Activated CD4-positive, alpha-beta T cell treated with anti-CD3 and anti-CD28 coated beads for 24 hours (primary cell): ENCODE results near the gene DSCAM.

Source experiments
- DNase-seq, 2 donors: peaks; one replicate each; pipeline ENCODE4 v3.0.0-alpha.2; 2020; ENCODE audit warnings: low read depth in 2 of 2

The DSCAM gene

GRCh38 chr21:40662889-40663288, 184.1 kb downstream of the DSCAM start:
- no peak for DNase-seq

- DNase-seq: no peak
Observed at GRCh38 chr21:40660461-40660860, 186.5 kb downstream of the DSCAM start.

- no peak for DNase-seq
Observed at GRCh38 chr21:40658311-40658710, 188.6 kb downstream of the DSCAM start.

- DNase-seq: no peak
Observed at GRCh38 chr21:40652436-40652835, 194.5 kb downstream of the DSCAM start.

GRCh38 chr21:40647706-40648105, 199.3 kb downstream of the DSCAM start:
- DNase-seq: no peak

GRCh38 chr21:40646651-40647050, 200.3 kb downstream of the DSCAM start:
- DNase-seq: no peak

- DNase-seq: no peak
Observed at GRCh38 chr21:40641042-40641441, 205.9 kb downstream of the DSCAM start.

GRCh38 chr21:40640266-40640789, 206.6 kb downstream of the DSCAM start:
- DNase-seq: no peak

GRCh38 chr21:40639616-40640194, 207.3 kb downstream of the DSCAM start:
- DNase-seq: no peak

- no peak for DNase-seq
Observed at GRCh38 chr21:40638466-40639251, 208.3 kb downstream of the DSCAM start.

- DNase-seq: no peak
Observed at GRCh38 chr21:40636026-40636425, 210.9 kb downstream of the DSCAM start.

GRCh38 chr21:40635391-40635790, 211.6 kb downstream of the DSCAM start:
- no peak for DNase-seq

GRCh38 chr21:40634141-40634540, 212.8 kb downstream of the DSCAM start:
- no peak for DNase-seq

- DNase-seq: no peak
Observed at GRCh38 chr21:40633048-40633447, 213.9 kb downstream of the DSCAM start.

GRCh38 chr21:40631211-40631610, 215.7 kb downstream of the DSCAM start:
- DNase-seq: no peak

GRCh38 chr21:40625991-40626390, 221.0 kb downstream of the DSCAM start:
- no peak for DNase-seq

GRCh38 chr21:40623528-40623927, 223.4 kb downstream of the DSCAM start:
- DNase-seq: no peak

GRCh38 chr21:40622531-40622930, 224.4 kb downstream of the DSCAM start:
- no peak for DNase-seq

- no peak for DNase-seq
Observed at GRCh38 chr21:40620386-40621145, 226.4 kb downstream of the DSCAM start.

GRCh38 chr21:40618191-40618973, 228.6 kb downstream of the DSCAM start:
- no peak for DNase-seq

GRCh38 chr21:40616377-40616704, 230.6 kb downstream of the DSCAM start:
- no peak for DNase-seq
